Neural progenitor cell (in vitro differentiated cells): Measurements from ENCODE around the gene FKBP10.

Experiments used
- CTCF ChIP-seq: fragments of 200-600 bp; sonication (generic); IDR thresholded peaks from 2 replicates; pipeline ENCODE4 v1.5.1; 2017; ENCODE audit warnings: antibody characterized with exemption, mild to moderate bottlenecking
- EZH2 ChIP-seq: fragments of 200-600 bp; sonication (generic); IDR thresholded peaks from 2 replicates; pipeline ENCODE4 v1.6.1; 2017; ENCODE audit warnings: antibody characterized with exemption, mild to moderate bottlenecking, moderate library complexity
- EZH2phosphoT487 ChIP-seq: fragments of 200-600 bp; sonication (generic); IDR thresholded peaks from 2 replicates; pipeline ENCODE4 v1.6.1; 2017; ENCODE audit warnings: antibody characterized with exemption

DNA sequence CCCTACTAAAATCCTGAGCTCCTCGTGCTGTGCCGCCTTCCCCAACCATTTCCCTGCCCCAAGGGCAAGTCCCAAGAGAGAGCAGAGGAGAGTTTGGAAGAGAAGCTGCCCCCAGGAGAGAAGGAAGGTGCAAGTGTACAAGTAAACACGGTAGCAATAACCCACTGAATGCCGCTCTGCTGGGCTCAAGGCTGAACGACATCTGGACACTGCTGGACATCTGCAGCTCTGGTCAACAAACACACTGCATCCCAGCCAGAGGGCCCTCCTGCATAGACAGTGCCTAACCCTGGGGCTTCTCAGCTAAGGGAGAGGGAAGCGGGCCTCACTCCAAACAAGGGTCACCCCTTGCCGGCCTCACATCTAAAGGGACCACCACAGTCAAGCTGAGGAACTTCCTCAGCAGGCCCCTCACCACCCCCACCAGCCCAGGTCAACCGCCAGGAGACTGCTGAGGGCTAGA lies 39.0 kb upstream of the FKBP10 start:
- TF ChIP-seq CTCF (no peak), EZH2 (no peak), EZH2phosphoT487 (no peak)
